Measurements from ENCODE around the gene KHSRP. TPM values are rescaled to one million over a fixed set of nuclear protein-coding genes. Genes with fewer than 3 reads are reported as not detected.
A peak's percentile ranks its signal among the peaks of the same experiment; 100 is the strongest.

Gene KHSRP
- total and polyA plus RNA-seq, 7 donors = 101 to 174 (median 150) TPM

DNA sequence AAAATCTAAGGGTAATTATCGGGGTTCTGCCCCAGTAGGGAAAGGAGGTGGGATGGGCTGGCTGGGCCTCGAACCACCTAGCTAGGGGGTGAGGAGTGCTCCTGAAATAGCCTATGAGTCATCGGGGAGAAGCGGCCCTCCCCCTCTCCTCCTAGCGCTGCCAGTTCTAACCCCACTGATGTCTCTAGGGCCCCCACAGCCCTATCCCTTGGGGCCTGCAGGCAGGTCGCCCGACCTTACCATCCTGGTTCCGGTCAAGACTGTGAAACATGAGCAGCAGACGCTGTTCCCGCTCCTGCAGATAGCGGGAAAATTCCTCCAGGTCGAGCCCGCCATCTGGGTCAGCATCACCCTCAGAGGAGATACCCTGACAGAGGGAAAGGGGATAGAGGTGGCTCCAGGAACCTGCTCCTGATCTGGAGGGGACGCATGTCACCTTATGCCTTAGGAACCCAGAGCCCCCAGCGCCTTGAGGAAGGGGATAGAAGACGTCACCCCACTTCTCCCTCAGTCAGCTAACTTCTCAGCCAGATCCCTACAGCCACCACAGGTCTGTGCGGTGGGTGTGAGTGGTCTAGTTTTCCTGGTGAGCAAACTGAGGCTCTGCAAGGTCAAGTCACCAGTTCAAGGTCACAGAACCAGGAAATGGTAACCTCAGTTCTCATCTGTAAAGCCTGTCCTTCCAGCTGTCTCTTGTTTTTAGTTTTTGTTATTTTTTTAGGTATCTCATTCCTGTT lies 33.5 kb upstream of the KHSRP start:
- DNase-seq (no peak), ATAC-seq (no peak)
- peaks cover 7% of the 10 kb centered on the region for H3K9me3 ChIP-seq
- no peak overlapping the region for H3K27ac ChIP-seq
- 58 to 82% (median 81%) methylated on average over 17 of the region's 17 CpGs for WGBS, 3 donors
- intact Hi-C loops (cut with DNase I) = no loop called here
- peaks cover 0 to 5% (median 0%) of the 10 kb centered on the region in 3 donors for H3K27me3 ChIP-seq (ENCODE audit: insufficient read depth in 3 of 3, low read length in 2 of 3)
- H3K36me3 ChIP-seq (ENCODE audit: insufficient read depth in 1 of 2, low read depth in 1 of 2) = peaks cover 0 to 37% of the 10 kb centered on the region in 2 donors
- H3K4me1 ChIP-seq = peaks cover 9% of the 10 kb centered on the region
- peak overlapping the region; percentile 86 for H3K4me3 ChIP-seq
- TF ChIP-seq, protein P1, sequence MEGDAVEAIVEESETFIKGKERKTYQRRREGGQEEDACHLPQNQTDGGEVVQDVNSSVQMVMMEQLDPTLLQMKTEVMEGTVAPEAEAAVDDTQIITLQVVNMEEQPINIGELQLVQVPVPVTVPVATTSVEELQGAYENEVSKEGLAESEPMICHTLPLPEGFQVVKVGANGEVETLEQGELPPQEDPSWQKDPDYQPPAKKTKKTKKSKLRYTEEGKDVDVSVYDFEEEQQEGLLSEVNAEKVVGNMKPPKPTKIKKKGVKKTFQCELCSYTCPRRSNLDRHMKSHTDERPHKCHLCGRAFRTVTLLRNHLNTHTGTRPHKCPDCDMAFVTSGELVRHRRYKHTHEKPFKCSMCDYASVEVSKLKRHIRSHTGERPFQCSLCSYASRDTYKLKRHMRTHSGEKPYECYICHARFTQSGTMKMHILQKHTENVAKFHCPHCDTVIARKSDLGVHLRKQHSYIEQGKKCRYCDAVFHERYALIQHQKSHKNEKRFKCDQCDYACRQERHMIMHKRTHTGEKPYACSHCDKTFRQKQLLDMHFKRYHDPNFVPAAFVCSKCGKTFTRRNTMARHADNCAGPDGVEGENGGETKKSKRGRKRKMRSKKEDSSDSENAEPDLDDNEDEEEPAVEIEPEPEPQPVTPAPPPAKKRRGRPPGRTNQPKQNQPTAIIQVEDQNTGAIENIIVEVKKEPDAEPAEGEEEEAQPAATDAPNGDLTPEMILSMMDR (IDR thresholded peaks at IDR 0.05) = no peak

DNA sequence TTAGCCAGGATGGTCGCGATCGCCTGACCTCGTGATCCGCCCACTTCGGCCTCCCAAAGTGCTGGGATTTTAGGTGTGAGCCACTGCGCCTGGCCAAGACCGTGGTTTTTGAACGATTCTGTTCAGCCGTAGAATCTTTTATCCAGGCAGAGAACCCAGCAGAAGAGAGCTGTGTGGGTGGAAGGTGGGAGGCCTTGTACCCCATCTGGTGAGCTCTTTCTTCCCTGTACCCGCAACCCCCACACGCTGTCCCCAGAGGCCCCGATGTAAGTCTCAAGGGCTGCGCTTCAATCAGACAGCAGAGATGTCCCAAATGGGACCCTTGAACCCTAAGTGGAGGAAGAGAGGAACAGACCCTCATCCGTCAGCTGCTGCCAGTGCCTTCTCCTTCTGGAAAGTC lies 31.3 kb upstream of the KHSRP start:
- no peak for DNase-seq
- Histone ChIP-seq H3K36me3 (ENCODE audit: insufficient read depth in 1 of 2, low read depth in 1 of 2) (peaks cover 0 to 59% of the 10 kb centered on the region in 2 donors), H3K27me3 (ENCODE audit: insufficient read depth in 3 of 3, low read length in 2 of 3) (no peaks in the 10 kb centered on the region), H3K9me3 (peaks cover 7% of the 10 kb centered on the region), H3K4me3 (no peak overlapping the region), H3K27ac (no peak overlapping the region), H3K4me1 (peaks cover 9% of the 10 kb centered on the region)
- WGBS, 3 donors = 87 to 97% (median 94%) methylated on average over 14 to 15 of the region's 15 CpGs
- no peak for ATAC-seq
- TF ChIP-seq, protein P1 (IDR thresholded peaks at IDR 0.05) = no peak
- intact Hi-C loops (cut with DNase I) = no loop called here

DNA sequence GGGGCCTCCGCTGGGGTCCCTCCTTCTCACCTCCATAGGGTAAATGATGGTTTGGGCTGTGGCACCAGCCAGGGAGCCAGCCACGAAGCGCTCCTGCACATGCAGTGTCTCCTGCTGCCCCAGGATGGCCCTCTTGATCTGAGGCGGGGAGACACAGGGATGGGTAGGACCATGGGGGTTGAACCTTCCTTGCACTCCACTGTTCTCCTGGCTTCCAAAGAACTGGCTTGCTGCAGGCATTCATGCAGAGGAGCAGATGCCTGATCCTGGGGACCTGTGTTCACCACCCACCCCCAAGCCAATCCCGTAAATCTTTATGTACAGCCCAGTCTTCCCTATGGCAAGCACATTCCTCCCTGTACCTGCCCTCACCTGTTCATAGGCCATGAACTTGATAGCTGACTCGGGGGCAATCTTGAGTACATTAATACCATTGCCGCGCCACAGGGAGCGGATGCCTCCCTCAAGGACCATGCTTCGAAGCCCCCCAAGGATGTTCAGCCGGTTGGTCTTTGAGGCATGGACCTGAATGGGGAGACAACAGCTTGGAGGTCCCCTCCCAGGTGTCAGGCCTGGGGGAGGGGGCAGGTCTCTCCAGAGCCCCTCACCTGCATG lies 29.4 kb upstream of the KHSRP start:
- Histone ChIP-seq H3K4me3 (no peak overlapping the region), H3K27me3 (ENCODE audit: insufficient read depth in 3 of 3, low read length in 2 of 3) (no peaks in the 10 kb centered on the region), H3K27ac (no peak overlapping the region), H3K9me3 (peaks cover 7% of the 10 kb centered on the region), H3K4me1 (peaks cover 9% of the 10 kb centered on the region), H3K36me3 (ENCODE audit: insufficient read depth in 1 of 2, low read depth in 1 of 2) (peaks cover 0 to 72% of the 10 kb centered on the region in 2 donors)
- DNase-seq (no peak), ATAC-seq (no peak)
- intact Hi-C loops (cut with DNase I) = no loop called here
- 99 to 100% (median 99%) methylated on average over 11 of the region's 11 CpGs for WGBS, 3 donors
- TF ChIP-seq, protein P1 (IDR thresholded peaks at IDR 0.05) = no peak

DNA sequence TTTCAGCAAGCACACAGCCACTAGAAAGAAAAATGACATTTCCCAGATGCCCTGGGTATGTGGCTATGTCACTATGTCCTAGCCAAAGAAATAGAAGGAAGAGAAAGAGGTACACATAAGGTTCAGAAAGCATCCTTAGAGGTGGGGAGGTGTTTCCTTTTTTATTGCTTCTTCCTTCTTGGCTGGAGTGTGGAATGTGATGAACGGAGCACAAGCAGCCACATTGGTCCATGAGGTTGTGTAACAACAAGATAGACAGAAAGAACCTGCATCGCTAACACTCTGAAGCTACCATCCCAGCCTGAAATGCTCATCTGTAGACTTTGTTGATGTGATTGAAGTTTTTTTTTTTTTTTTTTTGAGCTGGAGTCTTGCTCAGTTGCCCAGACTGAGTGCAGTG lies 28.3 kb upstream of the KHSRP start:
- H3K36me3 ChIP-seq (ENCODE audit: insufficient read depth in 1 of 2, low read depth in 1 of 2) = peaks cover 0 to 74% of the 10 kb centered on the region in 2 donors

More for the DNA sequence above, 28.3 kb upstream of the KHSRP start:
- TF ChIP-seq, protein P1 (IDR thresholded peaks at IDR 0.05) = no peak
- DNase-seq = no peak
- H3K27ac ChIP-seq = no peak overlapping the region
- WGBS, 3 donors = 98 to 100% (median 100%) methylated on average over 2 of the region's 2 CpGs
- intact Hi-C loops (cut with DNase I) = no loop called here
- ATAC-seq = no peak
- no peak overlapping the region for H3K4me3 ChIP-seq
- peaks cover 7% of the 10 kb centered on the region for H3K9me3 ChIP-seq
- peaks cover under 1% of the 10 kb centered on the region for H3K4me1 ChIP-seq
- H3K27me3 ChIP-seq (ENCODE audit: insufficient read depth in 3 of 3, low read length in 2 of 3) = no peaks in the 10 kb centered on the region

Measured in psoas muscle (tissue), 8 donors.